K562 (cell line): ENCODE data around the gene CMSS1. TPM values are rescaled to one million over a fixed set of nuclear protein-coding genes. Genes with fewer than 3 reads are reported as not detected.

Experiments used
- ATAC-seq: fragments of 200-7000 bp; cut with Tn5 transposase; 3 replicates; pipeline ENCODE4 v1.9.1; 2020; ENCODE audit warnings: moderate library complexity
- BruUV-seq: library from RNA; stranded (reverse); fragments of 400-500 nt; replicated peaks from 2 replicates; lab custom pipeline; 2021; lab: Mats Ljungman, UMichigan
- CTCF ChIA-PET: fragments of 300-600 bp; formaldehyde crosslinking; extraction: SDS; loops from one replicate; lab custom pipeline; 2021; ENCODE audit warnings: low intra/inter-chr PET ratio; lab: Yijun Ruan, JAX
- POLR2A ChIA-PET: fragments of 300-600, 350-650 bp; sonication (Branson Sonifier 250); formaldehyde crosslinking; extraction: SDS; loops from one replicate; lab custom pipeline; 2021; ENCODE audit warnings: antibody characterized with exemption, inconsistent platforms; lab: Yijun Ruan, JAX
- DNase-seq, 4 experiments: peaks; one replicate each; pipeline versions ENCODE4 v3.0.0 to v3.0.0-alpha.2; 2011 to 2018; ENCODE audit warnings: low spot score in 3 of 4, mixed read lengths in 3 of 4; ENCODE audit errors: extremely low read depth in 1 of 4
- FAIRE-seq: peaks from 2 replicates; lab custom pipeline; 2011; peaks lifted over from hg19 to GRCh38; lab: Jason Lieb, UNC
- H2AFZ ChIP-seq: 2 replicates; pipeline ENCODE4 v1.6.0; 2011; ENCODE audit warnings: low read depth, low read length, control low read depth, inconsistent platforms
- H3K27ac ChIP-seq: fragments of 200-600 bp; 3 replicates; pipeline ENCODE4 v1.8.0; 2011; ENCODE audit warnings: low read depth, mild to moderate bottlenecking, control low read depth, inconsistent platforms, low read length, moderate library complexity, mixed read lengths; ENCODE audit errors: extremely low read depth
- H3K27me3 ChIP-seq, 2 experiments: fragments of 300-600 bp in 1 of 2; 2 replicates in 1 of 2; 3 replicates in 1 of 2; pipeline versions ENCODE4 v1.6.0 to v1.8.0; 2011; ENCODE audit warnings: inconsistent platforms in 2 of 2, low read length in 2 of 2, mild to moderate bottlenecking in 1 of 2, mixed read lengths in 1 of 2, moderate library complexity in 1 of 2; ENCODE audit not compliant: control insufficient read depth in 2 of 2, insufficient read depth in 2 of 2
- H3K36me3 ChIP-seq: fragments of 300-600 bp; 3 replicates; pipeline ENCODE4 v1.8.0; 2011; ENCODE audit warnings: mild to moderate bottlenecking, low read length, inconsistent platforms; ENCODE audit not compliant: control insufficient read depth, insufficient read depth
- H3K4me1 ChIP-seq, 2 experiments: fragments of 200-600 bp in 1 of 2; replicated peaks in 1 of 2; 2 replicates in 1 of 2; 3 replicates in 1 of 2; pipeline versions ENCODE4 v1.5.1 to v1.8.0; 2011; ENCODE audit warnings: inconsistent platforms in 2 of 2, low read length in 2 of 2, mild to moderate bottlenecking in 1 of 2, mixed read lengths in 1 of 2, moderate library complexity in 1 of 2; ENCODE audit not compliant: control insufficient read depth in 2 of 2, insufficient read depth in 2 of 2
- H3K4me2 ChIP-seq: 2 replicates; pipeline ENCODE4 v1.6.1; 2011; ENCODE audit warnings: low read length, control low read depth, inconsistent platforms, mixed read lengths; ENCODE audit not compliant: insufficient read depth
- H3K4me3 ChIP-seq: fragments of 200-600 bp; sonication (generic), shearing (Covaris generic); 2 replicates; pipeline ENCODE4 v1.5.1; 2016; ENCODE audit warnings: control low read depth, inconsistent platforms
- H3K79me2 ChIP-seq: fragments of 200-600 bp; 3 replicates; pipeline ENCODE4 v1.8.0; 2011; ENCODE audit warnings: low read length, inconsistent platforms; ENCODE audit not compliant: control insufficient read depth, insufficient read depth
- H3K9ac ChIP-seq, 2 experiments: 2 replicates each; pipeline versions ENCODE4 v1.6.0 to v1.6.1; 2011; ENCODE audit warnings: low read depth in 2 of 2, low read length in 2 of 2, control low read depth in 1 of 2, inconsistent platforms in 1 of 2, mild to moderate bottlenecking in 1 of 2, mixed read lengths in 1 of 2; ENCODE audit not compliant: insufficient read depth in 1 of 2
- H3K9me1 ChIP-seq: one replicate; pipeline ENCODE4 v1.6.0; 2011; ENCODE audit warnings: inconsistent platforms, mild to moderate bottlenecking, low read length, moderate library complexity; ENCODE audit not compliant: control insufficient read depth, insufficient read depth
- H3K9me3 ChIP-seq: replicated peaks from 2 replicates; pipeline ENCODE4 v1.5.1; 2011; ENCODE audit warnings: low read depth, low read length, inconsistent platforms; ENCODE audit not compliant: control insufficient read depth, insufficient read depth
- H4K20me1 ChIP-seq: replicated peaks from 2 replicates; pipeline ENCODE4 v1.6.1; 2011; ENCODE audit warnings: low read length, inconsistent platforms, mixed read lengths; ENCODE audit not compliant: control insufficient read depth, insufficient read depth
- CTBP1 ChIP-seq: fragments of 450-650 bp; IDR thresholded peaks from 2 replicates; pipeline ENCODE4 v1.6.1; 2016; ENCODE audit warnings: borderline replicate concordance
- DACH1 ChIP-seq: fragments of 450-650 bp; IDR thresholded peaks from 2 replicates; pipeline ENCODE4 v1.6.1; 2018; ENCODE audit not compliant: partially characterized antibody
- GABPB2 ChIP-seq: fragments of 250-450 bp; sonication (Bioruptor Pico); conservative IDR thresholded peaks from 2 replicates; pipeline ENCODE4 v1.5.1; 2021; ENCODE audit warnings: mild to moderate bottlenecking
- HDGF ChIP-seq: fragments of 450-650 bp; IDR thresholded peaks from 2 replicates; pipeline ENCODE4 v1.6.1; 2016
- KDM1A ChIP-seq, 2 experiments: fragments of 450-650 bp; IDR thresholded peaks; 2 replicates each; pipeline ENCODE4 v1.6.1; 2016; ENCODE audit warnings: mild to moderate bottlenecking in 2 of 2
- MAFG ChIP-seq: fragments of 450-650 bp; conservative IDR thresholded peaks from 2 replicates; pipeline ENCODE4 v1.6.1; 2016; ENCODE audit warnings: missing genetic modification characterization, missing compliant biosample characterization
- MCM3 ChIP-seq: fragments of 450-650 bp; IDR thresholded peaks from 2 replicates; pipeline ENCODE4 v1.6.1; 2016
- MED1 ChIP-seq: sonication (generic); formaldehyde crosslinking; IDR thresholded peaks from 2 replicates; pipeline ENCODE4 v1.8.1; 2023; ENCODE audit warnings: missing genetic modification reagents, borderline replicate concordance
- MTA3 ChIP-seq: fragments of 450-650 bp; formaldehyde crosslinking; IDR thresholded peaks from 2 replicates; pipeline ENCODE4 v1.6.1; 2017; ENCODE audit warnings: mild to moderate bottlenecking, borderline replicate concordance
- NFRKB ChIP-seq: fragments of 450-650 bp; IDR thresholded peaks from 2 replicates; pipeline ENCODE4 v1.6.1; 2016; ENCODE audit warnings: low read depth
- RBM39 ChIP-seq: fragments of 200-400 bp; formaldehyde crosslinking; optimal IDR thresholded peaks from 2 replicates; pipeline ENCODE3; 2018; ENCODE audit warnings: low read depth, low read length
- SOX6 ChIP-seq: fragments of 450-650 bp; IDR thresholded peaks from 2 replicates; pipeline ENCODE4 v1.6.1; 2014; ENCODE audit warnings: mild to moderate bottlenecking
- ZFP30 ChIP-seq: fragments of 250-450 bp; sonication (Bioruptor Pico); IDR thresholded peaks from 2 replicates; pipeline ENCODE4 v1.8.0; 2022; ENCODE audit warnings: moderate library complexity, mild to moderate bottlenecking, inconsistent platforms, borderline replicate concordance
- WGBS: fragments of 100-300 bp; shearing (Covaris generic); methylation state at CpG from one replicate; pipeline ENCODE4 v1.1.6; 2016; ENCODE audit warnings: low coverage, mixed read lengths; ENCODE audit not compliant: insufficient coverage; ENCODE audit errors: missing lambda C conversion rate; 5-methylcytosine and 5-hydroxymethylcytosine counted together
- in situ Hi-C: fragments of 300-500 bp; cut with MboI; formaldehyde crosslinking; loops from 4 replicates; pipeline ENCODE4 v1.15.0; 2018; ENCODE audit warnings: inconsistent platforms, mixed read lengths
- intact Hi-C: fragments of 100-400 bp; cut with micrococcal nuclease; formaldehyde crosslinking; loops from 2 replicates; pipeline ENCODE4 v1.14.2; 2022
- polyA plus RNA-seq, 8 experiments: library from polyadenylated mRNA; depleted of rRNA in 4 of 8; stranded (reverse) in 5 of 8; unstranded in 3 of 8; fragments of >200 nt; fragmentation: Nextera tagmentation in 2 of 8; fragmentation: Illumina TruSeq in 1 of 8; extraction: Ambion mirVana in 2 of 8; extraction: Trizol in 1 of 8; gene quantifications; 2 replicates each; pipeline versions ENCODE4 v1.2.1 to v1.2.3, GENCODE V29; 2011 to 2014; ENCODE audit warnings: inconsistent platforms in 1 of 8, missing spikeins in 1 of 8
- total RNA-seq, 7 experiments: library from RNA; depleted of rRNA in 6 of 7; stranded (reverse); fragments of >200 nt in 6 of 7; fragmentation: Illumina TruSeq in 2 of 7; extraction: Trizol in 2 of 7; gene quantifications; 2 replicates each; pipeline versions ENCODE4 v1.2.1 to v1.2.3, GENCODE V29; 2011 to 2021; ENCODE audit warnings: low replicate concordance in 1 of 7
- TF ChIP-seq, protein P1 (sequence below): sonication (generic); formaldehyde crosslinking; IDR thresholded peaks from 2 replicates; pipeline ENCODE4 v1.5.0; 2020; ENCODE audit warnings: missing genetic modification reagents
- TF ChIP-seq, protein P2 (sequence below): IDR thresholded peaks from 2 replicates; pipeline ENCODE4 v1.6.1; 2016; ENCODE audit warnings: missing genetic modification characterization, missing compliant biosample characterization
- TF ChIP-seq, protein P3 (sequence below): sonication (generic); formaldehyde crosslinking; IDR thresholded peaks from 2 replicates; pipeline ENCODE4 v1.8.0; 2022; ENCODE audit warnings: missing genetic modification reagents, mild to moderate bottlenecking, moderate library complexity, borderline replicate concordance
- TF ChIP-seq, protein P4 (sequence below): fragments of 450-650 bp; IDR thresholded peaks from 2 replicates; pipeline ENCODE4 v1.6.1; 2016; ENCODE audit warnings: mild to moderate bottlenecking

CMSS1 gene
- total and polyA plus RNA-seq, 9 of the 15 experiments (the other 6 are each of a cell fraction or from before 2014, with no cell fraction given), result 46.9 to 109 (median 72.3) TPM

DNA sequence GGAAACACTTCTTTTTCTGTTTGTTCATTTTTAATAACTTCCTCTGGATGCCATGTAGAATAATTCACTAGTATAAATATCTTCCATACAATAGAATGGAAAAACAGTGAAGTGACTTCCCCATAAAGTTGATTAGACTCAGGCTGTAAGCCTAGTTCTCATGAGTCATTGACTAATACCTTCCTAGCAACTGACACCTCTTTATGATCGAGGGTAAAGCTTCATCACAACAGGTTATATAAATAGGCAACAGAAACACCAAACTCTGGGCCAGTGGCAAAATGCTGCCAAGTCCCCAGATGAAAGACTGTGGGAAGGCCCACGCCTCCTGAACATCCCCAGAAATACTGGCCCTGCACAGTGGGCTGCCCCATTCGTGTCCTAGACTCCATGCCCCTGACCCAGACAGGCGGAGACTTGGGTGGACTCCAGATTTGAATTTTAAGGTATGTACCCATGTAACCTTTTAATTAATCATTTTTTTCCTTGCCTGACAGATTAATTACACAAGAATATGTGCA is 371.8 kb downstream of the CMSS1 start (continued):
- TF ChIP-seq, protein P1, sequence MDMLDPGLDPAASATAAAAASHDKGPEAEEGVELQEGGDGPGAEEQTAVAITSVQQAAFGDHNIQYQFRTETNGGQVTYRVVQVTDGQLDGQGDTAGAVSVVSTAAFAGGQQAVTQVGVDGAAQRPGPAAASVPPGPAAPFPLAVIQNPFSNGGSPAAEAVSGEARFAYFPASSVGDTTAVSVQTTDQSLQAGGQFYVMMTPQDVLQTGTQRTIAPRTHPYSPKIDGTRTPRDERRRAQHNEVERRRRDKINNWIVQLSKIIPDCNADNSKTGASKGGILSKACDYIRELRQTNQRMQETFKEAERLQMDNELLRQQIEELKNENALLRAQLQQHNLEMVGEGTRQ (CRISPR knock-in tag), result no peak
- TF ChIP-seq MCM3 (no peak), ZFP30 (CRISPR knock-in tag) (no peak)
- TF ChIP-seq, protein P2, sequence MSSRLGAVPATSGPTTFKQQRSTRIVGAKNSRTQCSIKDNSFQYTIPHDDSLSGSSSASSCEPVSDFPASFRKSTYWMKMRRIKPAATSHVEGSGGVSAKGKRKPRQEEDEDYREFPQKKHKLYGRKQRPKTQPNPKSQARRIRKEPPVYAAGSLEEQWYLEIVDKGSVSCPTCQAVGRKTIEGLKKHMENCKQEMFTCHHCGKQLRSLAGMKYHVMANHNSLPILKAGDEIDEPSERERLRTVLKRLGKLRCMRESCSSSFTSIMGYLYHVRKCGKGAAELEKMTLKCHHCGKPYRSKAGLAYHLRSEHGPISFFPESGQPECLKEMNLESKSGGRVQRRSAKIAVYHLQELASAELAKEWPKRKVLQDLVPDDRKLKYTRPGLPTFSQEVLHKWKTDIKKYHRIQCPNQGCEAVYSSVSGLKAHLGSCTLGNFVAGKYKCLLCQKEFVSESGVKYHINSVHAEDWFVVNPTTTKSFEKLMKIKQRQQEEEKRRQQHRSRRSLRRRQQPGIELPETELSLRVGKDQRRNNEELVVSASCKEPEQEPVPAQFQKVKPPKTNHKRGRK, result no peak

DNA sequence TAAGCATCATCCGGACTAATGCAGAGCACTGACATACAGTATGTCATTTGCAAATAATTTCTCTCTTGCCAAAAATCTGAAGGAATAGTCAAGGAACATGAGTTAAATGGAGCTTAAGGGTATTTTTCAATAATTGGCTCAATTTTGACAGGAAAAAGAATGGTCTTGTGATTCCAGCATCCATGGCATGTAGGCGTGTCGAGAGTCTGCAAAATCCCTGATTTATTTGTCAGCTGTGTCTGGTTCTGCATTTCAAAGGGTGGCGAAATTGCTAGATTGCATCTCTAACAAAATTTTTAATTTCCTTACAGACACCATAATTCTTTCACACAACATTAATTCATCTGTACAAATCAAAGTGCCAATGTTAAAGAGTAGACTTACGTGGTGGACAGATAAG is 377.7 kb downstream of the CMSS1 start:
- TF ChIP-seq CTBP1 (no peak), NFRKB (no peak), MED1 (CRISPR knock-in tag) (no peak), MAFG (tag) (no peak), GABPB2 (CRISPR knock-in tag) (no peak), RBM39 (no peak), HDGF (no peak), SOX6 (no peak), DACH1 (no peak), KDM1A (IDR thresholded peaks at IDR 0.05) (no peak), MTA3 (no peak)
- TF ChIP-seq, protein P3, sequence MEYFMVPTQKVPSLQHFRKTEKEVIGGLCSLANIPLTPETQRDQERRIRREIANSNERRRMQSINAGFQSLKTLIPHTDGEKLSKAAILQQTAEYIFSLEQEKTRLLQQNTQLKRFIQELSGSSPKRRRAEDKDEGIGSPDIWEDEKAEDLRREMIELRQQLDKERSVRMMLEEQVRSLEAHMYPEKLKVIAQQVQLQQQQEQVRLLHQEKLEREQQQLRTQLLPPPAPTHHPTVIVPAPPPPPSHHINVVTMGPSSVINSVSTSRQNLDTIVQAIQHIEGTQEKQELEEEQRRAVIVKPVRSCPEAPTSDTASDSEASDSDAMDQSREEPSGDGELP (CRISPR knock-in tag), result no peak
- TF ChIP-seq, protein P4, sequence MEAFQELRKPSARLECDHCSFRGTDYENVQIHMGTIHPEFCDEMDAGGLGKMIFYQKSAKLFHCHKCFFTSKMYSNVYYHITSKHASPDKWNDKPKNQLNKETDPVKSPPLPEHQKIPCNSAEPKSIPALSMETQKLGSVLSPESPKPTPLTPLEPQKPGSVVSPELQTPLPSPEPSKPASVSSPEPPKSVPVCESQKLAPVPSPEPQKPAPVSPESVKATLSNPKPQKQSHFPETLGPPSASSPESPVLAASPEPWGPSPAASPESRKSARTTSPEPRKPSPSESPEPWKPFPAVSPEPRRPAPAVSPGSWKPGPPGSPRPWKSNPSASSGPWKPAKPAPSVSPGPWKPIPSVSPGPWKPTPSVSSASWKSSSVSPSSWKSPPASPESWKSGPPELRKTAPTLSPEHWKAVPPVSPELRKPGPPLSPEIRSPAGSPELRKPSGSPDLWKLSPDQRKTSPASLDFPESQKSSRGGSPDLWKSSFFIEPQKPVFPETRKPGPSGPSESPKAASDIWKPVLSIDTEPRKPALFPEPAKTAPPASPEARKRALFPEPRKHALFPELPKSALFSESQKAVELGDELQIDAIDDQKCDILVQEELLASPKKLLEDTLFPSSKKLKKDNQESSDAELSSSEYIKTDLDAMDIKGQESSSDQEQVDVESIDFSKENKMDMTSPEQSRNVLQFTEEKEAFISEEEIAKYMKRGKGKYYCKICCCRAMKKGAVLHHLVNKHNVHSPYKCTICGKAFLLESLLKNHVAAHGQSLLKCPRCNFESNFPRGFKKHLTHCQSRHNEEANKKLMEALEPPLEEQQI, result no peak
- no TSS peak for BruUV-seq
- no peak overlapping the region for H2AFZ ChIP-seq
- H3K36me3 ChIP-seq, result no peaks in the 10 kb centered on the region
- H3K9me1 ChIP-seq, result no peaks in the 10 kb centered on the region
- 66% methylated on average over 4 of the region's 5 CpGs for WGBS
- DNase-seq (no peak), FAIRE-seq (no peak), ATAC-seq (no peak)
- CTCF ChIA-PET, result no interaction called here
- no peak overlapping the region for H3K27ac ChIP-seq
- H3K4me2 ChIP-seq, result no peak overlapping the region
- no peak overlapping the region for H3K4me3 ChIP-seq
- intact Hi-C loops (no loop called here), in situ Hi-C loops (no loop called here)
- no peaks in the 10 kb centered on the region for H3K9me3 ChIP-seq
- H3K79me2 ChIP-seq, result no peaks in the 10 kb centered on the region
- no peak overlapping the region for H3K9ac ChIP-seq
- H3K27me3 ChIP-seq, result no peaks in the 10 kb centered on the region
- H4K20me1 ChIP-seq, result no peaks in the 10 kb centered on the region
- H3K4me1 ChIP-seq, result no peaks in the 10 kb centered on the region; a peak in 1 of 5 replicates
- POLR2A ChIA-PET, result no interaction called here
